Endodermal cell (in vitro differentiated cells): Measurements from ENCODE around the gene FGFR3. TPM values are rescaled to one million over a fixed set of nuclear protein-coding genes. Genes with fewer than 3 reads are reported as not detected.

Experiments
- DNase-seq: peaks from one replicate; pipeline ENCODE4 v3.0.0-alpha.2; 2017
- H3K27ac ChIP-seq: 2 replicates; pipeline ENCODE4 v1.5.1; 2013; ENCODE audit warnings: mild to moderate bottlenecking, low read depth, low read length, moderate library complexity
- H3K27me3 ChIP-seq: 2 replicates; pipeline ENCODE4 v1.6.1; 2013; ENCODE audit warnings: mild to moderate bottlenecking, low read length, moderate library complexity; ENCODE audit not compliant: insufficient read depth, control insufficient read depth, poor library complexity, severe bottlenecking
- H3K36me3 ChIP-seq: 2 replicates; pipeline ENCODE4 v1.7.0; 2013; ENCODE audit warnings: mild to moderate bottlenecking, low read length, moderate library complexity; ENCODE audit not compliant: control insufficient read depth, insufficient read depth
- H3K4me1 ChIP-seq: one replicate; pipeline ENCODE4 v1.7.0; 2013; ENCODE audit warnings: low read length; ENCODE audit not compliant: control insufficient read depth, insufficient read depth
- H3K4me3 ChIP-seq: 2 replicates; pipeline ENCODE4 v1.5.1; 2013; ENCODE audit warnings: mild to moderate bottlenecking, low read length, moderate library complexity
- H3K9ac ChIP-seq: 2 replicates; pipeline ENCODE4 v1.6.1; 2013; ENCODE audit warnings: mild to moderate bottlenecking, low read length, moderate library complexity; ENCODE audit not compliant: poor library complexity, severe bottlenecking; ENCODE audit errors: extremely low read depth
- H3K9me3 ChIP-seq: 2 replicates; pipeline ENCODE4 v1.6.1; 2013; ENCODE audit warnings: mild to moderate bottlenecking, low read length, moderate library complexity; ENCODE audit not compliant: control insufficient read depth
- H3K27ac Mint-ChIP-seq: 2 replicates; pipeline ENCODE4 v1.8.0; 2020; ENCODE audit warnings: mixed read lengths
- H3K27me3 Mint-ChIP-seq: 2 replicates; pipeline ENCODE4 v1.8.0; 2021; ENCODE audit warnings: mild to moderate bottlenecking, mixed read lengths; ENCODE audit not compliant: insufficient read depth
- H3K36me3 Mint-ChIP-seq: 2 replicates; pipeline ENCODE4 v1.8.0; 2020; ENCODE audit warnings: low read depth, mixed read lengths
- H3K4me1 Mint-ChIP-seq: 2 replicates; pipeline ENCODE4 v1.8.0; 2020; ENCODE audit warnings: mixed read lengths
- H3K4me3 Mint-ChIP-seq: 2 replicates; pipeline ENCODE4 v1.8.0; 2020; ENCODE audit warnings: mild to moderate bottlenecking, moderate library complexity, mixed read lengths
- H3K9me3 Mint-ChIP-seq: 2 replicates; pipeline ENCODE4 v1.8.0; 2020; ENCODE audit warnings: mild to moderate bottlenecking, mixed read lengths
- WGBS, 2 experiments: methylation state at CpG; one replicate each; pipeline versions ENCODE4 v1.1.5 to v1.1.7; 2013; ENCODE audit warnings: missing lambda C conversion rate in 2 of 2, mixed read lengths in 1 of 2; ENCODE audit not compliant: insufficient coverage in 1 of 2, insufficient read length in 1 of 2; 5-methylcytosine and 5-hydroxymethylcytosine counted together
- total RNA-seq, 2 donors: library from RNA; stranded (reverse); fragmentation: NEBNext Ultra II Directional in 1 of 2; extraction: Animal tissue kit (Norgen Biotek cat#: 25700) in 1 of 2; gene quantifications; 2 replicates in 1 of 2; 3 replicates in 1 of 2; pipeline ENCODE4 v1.2.1, GENCODE V29; 2021
- TF ChIP-seq, protein P1 (sequence below): fragments of 200-600 bp; sonication (generic); conservative IDR thresholded peaks from 2 replicates; pipeline ENCODE4 v1.5.0; 2021; ENCODE audit warnings: antibody characterized with exemption, mild to moderate bottlenecking

Gene FGFR3
- total RNA-seq, 2 donors from 2014 or later = 107 to 125 TPM

DNA sequence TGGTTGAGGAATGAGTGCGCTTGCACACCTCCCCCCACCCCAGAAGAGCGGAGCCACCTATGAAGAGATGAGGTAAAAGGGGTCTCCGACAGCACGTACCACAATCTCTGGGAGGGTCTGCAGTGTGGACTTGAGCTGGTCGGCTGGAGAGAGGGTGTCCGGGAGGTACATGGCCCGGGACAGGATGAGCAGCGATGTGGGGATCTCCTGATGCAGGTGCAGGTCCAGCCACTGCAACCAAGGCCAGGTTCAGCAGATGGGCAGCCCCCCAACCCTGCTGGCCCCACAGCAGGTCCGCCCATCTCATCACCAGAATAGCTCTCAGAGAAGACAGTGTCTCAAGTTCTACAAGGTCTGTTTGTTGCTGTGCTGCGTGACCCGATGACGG lies 30.4 kb downstream of the FGFR3 start:
- Histone ChIP-seq H3K9me3 (no peaks in the 10 kb centered on the region), H3K4me1 (peaks cover 5% of the 10 kb centered on the region), H3K27ac (no peak overlapping the region), H3K4me3 (no peak overlapping the region), H3K36me3 (peaks cover 34% of the 10 kb centered on the region), H3K9ac (no peak overlapping the region), H3K27me3 (no peaks in the 10 kb centered on the region)
- peaks cover 68% of the 10 kb centered on the region for H3K36me3 Mint-ChIP-seq
- no peaks in the 10 kb centered on the region for H3K27me3 Mint-ChIP-seq
- H3K9me3 Mint-ChIP-seq = no peaks in the 10 kb centered on the region
- no peak overlapping the region for H3K27ac Mint-ChIP-seq
- H3K4me1 Mint-ChIP-seq = peaks cover 9% of the 10 kb centered on the region
- no peak for DNase-seq
- no peak overlapping the region for H3K4me3 Mint-ChIP-seq
- WGBS, 2 experiments = 97 to 98% methylated on average over 8 to 10 of the region's 12 CpGs
- TF ChIP-seq, protein P1, sequence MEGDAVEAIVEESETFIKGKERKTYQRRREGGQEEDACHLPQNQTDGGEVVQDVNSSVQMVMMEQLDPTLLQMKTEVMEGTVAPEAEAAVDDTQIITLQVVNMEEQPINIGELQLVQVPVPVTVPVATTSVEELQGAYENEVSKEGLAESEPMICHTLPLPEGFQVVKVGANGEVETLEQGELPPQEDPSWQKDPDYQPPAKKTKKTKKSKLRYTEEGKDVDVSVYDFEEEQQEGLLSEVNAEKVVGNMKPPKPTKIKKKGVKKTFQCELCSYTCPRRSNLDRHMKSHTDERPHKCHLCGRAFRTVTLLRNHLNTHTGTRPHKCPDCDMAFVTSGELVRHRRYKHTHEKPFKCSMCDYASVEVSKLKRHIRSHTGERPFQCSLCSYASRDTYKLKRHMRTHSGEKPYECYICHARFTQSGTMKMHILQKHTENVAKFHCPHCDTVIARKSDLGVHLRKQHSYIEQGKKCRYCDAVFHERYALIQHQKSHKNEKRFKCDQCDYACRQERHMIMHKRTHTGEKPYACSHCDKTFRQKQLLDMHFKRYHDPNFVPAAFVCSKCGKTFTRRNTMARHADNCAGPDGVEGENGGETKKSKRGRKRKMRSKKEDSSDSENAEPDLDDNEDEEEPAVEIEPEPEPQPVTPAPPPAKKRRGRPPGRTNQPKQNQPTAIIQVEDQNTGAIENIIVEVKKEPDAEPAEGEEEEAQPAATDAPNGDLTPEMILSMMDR = no peak

DNA sequence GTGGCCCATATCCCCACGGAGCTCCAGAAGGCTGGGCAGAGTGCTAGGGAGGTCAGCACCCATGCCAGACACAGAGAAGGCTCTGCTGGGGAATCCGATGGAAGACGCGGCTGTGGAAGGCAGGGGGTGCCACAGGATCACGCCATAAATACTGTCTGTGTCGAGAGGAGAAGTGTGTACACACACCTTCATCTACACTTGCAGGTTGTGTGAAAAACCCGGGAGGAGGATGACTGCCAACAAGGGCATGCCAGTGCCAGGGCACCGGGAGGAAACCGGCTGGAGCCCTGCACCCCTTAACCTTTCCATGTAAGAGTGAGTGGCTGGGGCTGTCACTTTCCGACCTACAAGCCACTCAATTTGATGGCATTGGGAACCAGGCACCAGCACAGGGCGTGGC lies 31.7 kb downstream of the FGFR3 start:
- H3K27ac ChIP-seq = no peak overlapping the region
- TF ChIP-seq, protein P1 = no peak
- no peak for DNase-seq
- Mint-ChIP-seq H3K27me3 (no peaks in the 10 kb centered on the region), H3K36me3 (peaks cover 64% of the 10 kb centered on the region), H3K4me3 (no peak overlapping the region), H3K27ac (no peak overlapping the region), H3K4me1 (peaks cover 11% of the 10 kb centered on the region), H3K9me3 (peaks cover 6% of the 10 kb centered on the region)
- H3K27me3 ChIP-seq = no peaks in the 10 kb centered on the region
- peaks cover 4% of the 10 kb centered on the region for H3K9me3 ChIP-seq
- H3K4me1 ChIP-seq = peaks cover 5% of the 10 kb centered on the region
- 92 to 95% methylated on average over 3 to 11 of the region's 11 CpGs for WGBS, 2 experiments
- H3K36me3 ChIP-seq = peaks cover 32% of the 10 kb centered on the region
- H3K9ac ChIP-seq = no peak overlapping the region
- no peak overlapping the region for H3K4me3 ChIP-seq

DNA sequence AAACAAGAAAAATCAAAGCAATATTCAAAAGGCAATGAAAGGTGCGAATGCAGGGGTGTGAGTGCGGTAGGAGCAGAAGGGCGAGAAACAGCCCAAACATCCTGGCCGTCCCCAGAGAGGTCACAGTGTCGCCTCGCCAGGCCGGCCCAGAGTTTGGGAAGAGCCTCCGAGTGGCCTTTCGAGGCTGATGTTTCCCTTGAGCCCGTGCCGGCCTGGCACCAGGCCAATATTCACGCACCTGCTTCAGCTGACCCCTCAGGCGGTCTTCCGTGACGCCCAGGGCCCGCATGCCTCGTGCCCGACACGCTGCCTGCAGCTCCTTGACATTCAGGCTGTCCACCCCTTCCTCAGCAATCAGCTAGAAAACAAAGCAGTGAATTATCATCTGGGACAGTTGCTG lies 32.2 kb downstream of the FGFR3 start:
- H3K4me3 Mint-ChIP-seq = no peak overlapping the region
- 95 to 96% methylated on average over 10 to 19 of the region's 19 CpGs for WGBS, 2 experiments
- no peak overlapping the region for H3K27ac ChIP-seq

More for the DNA sequence above, 32.2 kb downstream of the FGFR3 start:
- no peaks in the 10 kb centered on the region for H3K27me3 ChIP-seq
- no peak overlapping the region for H3K9ac ChIP-seq
- Mint-ChIP-seq H3K36me3 (peaks cover 64% of the 10 kb centered on the region), H3K27ac (no peak overlapping the region), H3K9me3 (peaks cover 10% of the 10 kb centered on the region), H3K27me3 (no peaks in the 10 kb centered on the region), H3K4me1 (peaks cover 11% of the 10 kb centered on the region)
- H3K9me3 ChIP-seq = peaks cover 7% of the 10 kb centered on the region
- DNase-seq = no peak
- no peak overlapping the region for H3K4me3 ChIP-seq
- peaks cover 32% of the 10 kb centered on the region for H3K36me3 ChIP-seq
- TF ChIP-seq, protein P1 = no peak
- H3K4me1 ChIP-seq = peaks cover 5% of the 10 kb centered on the region
